Upper lobe of right lung (tissue), 1 donor: ENCODE data around the gene ZNF135. TPM values are rescaled to one million over a fixed set of nuclear protein-coding genes. Genes with fewer than 3 reads are reported as not detected.

Experiments used
- ATAC-seq: fragments of 200-7000 bp; cut with Tn5 transposase; one replicate; pipeline ENCODE4 v1.9.1; 2020; ENCODE audit warnings: mild to moderate bottlenecking, moderate library complexity
- DNase-seq: peaks from one replicate; pipeline ENCODE4 v3.0.0-alpha.2; 2020
- H3K27ac ChIP-seq: fragments of 200-600 bp; one replicate; pipeline ENCODE4 v1.8.0; 2022
- H3K27me3 ChIP-seq: fragments of 200-600 bp; one replicate; pipeline ENCODE4 v1.8.0; 2022; ENCODE audit warnings: mild to moderate bottlenecking
- H3K36me3 ChIP-seq: fragments of 200-600 bp; one replicate; pipeline ENCODE4 v1.8.0; 2022
- H3K4me1 ChIP-seq: fragments of 200-600 bp; one replicate; pipeline ENCODE4 v1.8.0; 2022
- H3K4me3 ChIP-seq: fragments of 200-600 bp; one replicate; pipeline ENCODE4 v1.8.0; 2022; ENCODE audit warnings: mild to moderate bottlenecking
- H3K9me3 ChIP-seq: fragments of 200-600 bp; one replicate; pipeline ENCODE4 v1.8.0; 2022
- CTCF ChIP-seq: fragments of 200-600 bp; IDR thresholded peaks from one replicate; pipeline ENCODE4 v1.8.0; 2022; ENCODE audit warnings: antibody characterized with exemption
- intact Hi-C: fragments of 100-400 bp; cut with DNase I; formaldehyde crosslinking; loops from one replicate; pipeline ENCODE4 v1.11.0; 2022
- total RNA-seq: library from RNA; stranded (reverse); fragmentation: NEBNext Ultra II Directional; extraction: Animal tissue kit (Norgen Biotek cat#: 25700); gene quantifications from one replicate; pipeline ENCODE4 v1.2.1, GENCODE V29; 2021
- donor health status: DM: no; HTN: yes; CAD: no; lungs with severe emphysema.

The ZNF135 gene
- total RNA-seq, 1 donor from 2014 or later = 4.1 TPM

DNA sequence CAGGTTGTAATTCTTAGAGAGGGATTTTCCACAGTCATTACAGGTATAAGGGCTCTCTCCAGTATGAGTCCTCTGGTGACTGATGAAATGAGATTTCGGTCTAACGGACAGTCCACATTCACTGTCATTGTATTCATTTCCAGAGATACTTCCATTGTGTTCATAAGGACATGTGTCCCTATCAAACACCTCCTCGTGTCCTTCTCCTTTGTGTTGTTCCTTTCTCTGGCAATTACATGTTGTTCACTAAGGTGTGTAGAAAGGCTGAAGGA lies 49.4 kb downstream of the ZNF135 start:
- no peaks in the 10 kb centered on the region for H3K27me3 ChIP-seq
- intact Hi-C loops = no loop called here
- peaks cover 63% of the 10 kb centered on the region for H3K9me3 ChIP-seq

GRCh38 chr19:58117841-58118575 lies 58.9 kb downstream of the ZNF135 start:
- H3K9me3 ChIP-seq = peaks cover 67% of the 10 kb centered on the region
- no peak overlapping the region for H3K4me3 ChIP-seq
- no peak overlapping the region for H3K27ac ChIP-seq
- DNase-seq (no peak), ATAC-seq (no peak)
- no peaks in the 10 kb centered on the region for H3K4me1 ChIP-seq
- no peaks in the 10 kb centered on the region for H3K27me3 ChIP-seq
- TF ChIP-seq CTCF = no peak
- intact Hi-C loops = no loop called here
- H3K36me3 ChIP-seq = no peaks in the 10 kb centered on the region

More for the DNA sequence above, 49.4 kb downstream of the ZNF135 start:
- Histone ChIP-seq H3K27ac (no peak overlapping the region), H3K4me3 (no peak overlapping the region), H3K36me3 (no peaks in the 10 kb centered on the region), H3K4me1 (no peaks in the 10 kb centered on the region)
- no peak for DNase-seq
- TF ChIP-seq CTCF = no peak
- ATAC-seq = no peak

DNA sequence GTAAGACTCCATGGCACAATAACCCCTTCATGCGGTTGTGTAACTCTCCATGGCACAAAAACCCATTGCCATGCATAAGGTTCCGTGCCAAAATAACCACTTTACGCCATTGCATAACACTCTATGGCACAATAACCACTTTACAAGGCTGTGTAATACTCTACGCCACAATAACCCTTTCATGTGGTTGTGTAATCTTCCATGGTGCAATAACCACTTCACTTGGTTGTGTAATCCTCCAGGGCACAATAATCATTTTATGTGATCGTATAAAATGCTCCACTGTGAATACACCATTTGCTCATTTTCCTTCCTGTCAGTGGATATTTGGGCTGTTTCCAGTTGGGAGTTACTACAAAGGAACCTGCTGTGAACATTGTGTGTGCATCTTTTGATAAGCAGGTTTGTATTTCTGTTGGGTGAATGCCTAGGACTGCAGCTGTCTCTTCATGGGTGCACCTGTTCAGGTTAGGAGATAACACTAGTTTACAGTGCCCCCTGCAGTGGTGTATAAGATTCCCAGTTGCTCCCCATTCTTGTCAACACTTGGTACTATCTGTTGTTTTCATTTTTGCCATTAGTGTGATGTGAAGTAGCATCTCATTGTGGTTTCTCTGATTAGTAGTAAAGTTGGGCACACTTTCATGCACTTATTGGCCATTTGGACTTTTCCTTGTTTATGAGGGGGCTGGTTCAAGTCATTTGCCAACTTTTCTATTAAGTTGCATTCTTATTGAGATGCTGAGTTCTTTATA lies 60.1 kb downstream of the ZNF135 start:
- Histone ChIP-seq H3K9me3 (peaks cover 67% of the 10 kb centered on the region), H3K27me3 (no peaks in the 10 kb centered on the region), H3K4me3 (no peak overlapping the region), H3K36me3 (no peaks in the 10 kb centered on the region), H3K4me1 (no peaks in the 10 kb centered on the region), H3K27ac (no peak overlapping the region)
- TF ChIP-seq CTCF = no peak
- DNase-seq = no peak
- intact Hi-C loops = no loop called here
- no peak for ATAC-seq

Other genes with a start within 250 kb of the ZNF135 start
- 10.9 TPM for gene ZNF552, start 244.4 kb upstream of the ZNF135 start, total RNA-seq
- gene ZNF587B, start 229.0 kb upstream of the ZNF135 start, total RNA-seq = 12.2 TPM
- 27.3 TPM for gene ZNF587, start 209.4 kb upstream of the ZNF135 start, total RNA-seq
- 12.3 TPM for gene ZNF814, start 170.2 kb upstream of the ZNF135 start, total RNA-seq
- gene ZNF417, start 142.7 kb upstream of the ZNF135 start, total RNA-seq = 17.7 TPM
- gene ZNF418, start 123.9 kb upstream of the ZNF135 start, total RNA-seq = 5.0 TPM
- 5.8 TPM for gene ZNF256, start 111.6 kb upstream of the ZNF135 start, total RNA-seq
- gene C19orf18, start 84.7 kb upstream of the ZNF135 start, total RNA-seq = 0.90 TPM
- gene ZNF606, start 56.5 kb upstream of the ZNF135 start, total RNA-seq = 15.4 TPM
- not detected for gene ZSCAN1, start 25.3 kb upstream of the ZNF135 start, total RNA-seq
- 47.3 TPM for gene ZSCAN18, start 38.9 kb downstream of the ZNF135 start, total RNA-seq
- 7.4 TPM for gene ZNF329, start 91.5 kb downstream of the ZNF135 start, total RNA-seq
- 31.9 TPM for gene ZNF274, start 123.8 kb downstream of the ZNF135 start, total RNA-seq
- 27.0 TPM for gene ZNF544, start 169.6 kb downstream of the ZNF135 start, total RNA-seq
- 6.0 TPM for gene ZNF8, start 219.7 kb downstream of the ZNF135 start, total RNA-seq
- 34.8 TPM for gene ERVK3-1, start 246.1 kb downstream of the ZNF135 start, total RNA-seq